Thyroid gland (tissue), 4 donors: Measurements from ENCODE around the gene GGNBP2. TPM values are rescaled to one million over a fixed set of nuclear protein-coding genes. Genes with fewer than 3 reads are reported as not detected.
A peak's percentile ranks its signal among the peaks of the same experiment; 100 is the strongest.

Experiments
- DNase-seq, 2 donors: peaks; one replicate each; pipeline ENCODE4 v3.0.0-alpha.2; 2019
- H3K27ac ChIP-seq, 3 donors: fragments of 200-600 bp; sonication (generic); 1 replicate in 2 of 3; 2 replicates in 1 of 3; pipeline ENCODE4 v1.5.1; 2016 to 2019; ENCODE audit warnings: mild to moderate bottlenecking in 1 of 3, moderate library complexity in 1 of 3
- H3K27me3 ChIP-seq: fragments of 200-600 bp; sonication (generic); one replicate; pipeline ENCODE4 v1.5.1; 2019
- H3K36me3 ChIP-seq, 2 donors: fragments of 200-600 bp; sonication (generic); one replicate each; pipeline ENCODE4 v1.5.1; 2016 to 2019
- H3K4me1 ChIP-seq, 2 donors: fragments of 200-600 bp; sonication (generic); one replicate each; pipeline ENCODE4 v1.5.1; 2017 to 2019
- H3K4me3 ChIP-seq, 3 donors: fragments of 200-600 bp; sonication (generic); replicated peaks in 1 of 3; 1 replicate in 2 of 3; 2 replicates in 1 of 3; pipeline ENCODE4 v1.5.1; 2016; ENCODE audit warnings: mild to moderate bottlenecking in 1 of 3
- H3K9me3 ChIP-seq: fragments of 200-600 bp; sonication (generic); one replicate; pipeline ENCODE4 v1.5.1; 2017
- CTCF ChIP-seq, 6 experiments: fragments of 200-600 bp in 3 of 6; fragments of 450-650 bp in 3 of 6; sonication (generic) in 3 of 6; IDR thresholded peaks; one replicate each; pipeline ENCODE4 v1.5.1; 2016 to 2019; ENCODE audit warnings: antibody characterized with exemption in 6 of 6, mild to moderate bottlenecking in 2 of 6, inconsistent platforms in 1 of 6, moderate library complexity in 1 of 6
- POLR2A ChIP-seq, 2 donors: fragments of 450-650 bp; IDR thresholded peaks; one replicate each; pipeline ENCODE4 v1.6.1; 2017; ENCODE audit warnings: antibody characterized with exemption in 2 of 2, mild to moderate bottlenecking in 2 of 2, moderate library complexity in 1 of 2
- WGBS, 2 donors: methylation state at CpG; one replicate each; pipeline ENCODE4 v1.1.5; 2017; 5-methylcytosine and 5-hydroxymethylcytosine counted together
- intact Hi-C: fragments of 100-400 bp; cut with DNase I; formaldehyde crosslinking; loops from one replicate; pipeline ENCODE4 v1.15.1; 2023
- total RNA-seq, 4 donors: library from RNA; depleted of rRNA; stranded (reverse); fragments of >200 nt; gene quantifications; one replicate each; pipeline ENCODE4 v1.2.3, GENCODE V29; 2016

GGNBP2 gene
- total RNA-seq, 4 donors from 2014 or later, result 47.3 to 74.1 (median 58.0) TPM

GRCh38 chr17:36527621-36528250 is 17.0 kb upstream of the GGNBP2 start:
- no peaks in the 10 kb centered on the region for H3K27me3 ChIP-seq

GRCh38 chr17:36529121-36529520 is 15.6 kb upstream of the GGNBP2 start:
- Histone ChIP-seq H3K27ac (no peak overlapping the region), H3K9me3 (no peaks in the 10 kb centered on the region), H3K27me3 (no peaks in the 10 kb centered on the region), H3K4me1 (peaks cover 0 to 4% of the 10 kb centered on the region in 2 donors), H3K4me3 (no peak overlapping the region), H3K36me3 (peaks cover 18 to 25% of the 10 kb centered on the region in 2 donors)
- intact Hi-C loops, result no loop called here
- no peak for TF ChIP-seq POLR2A (IDR thresholded peaks at IDR 0.05)
- no peak for TF ChIP-seq CTCF (IDR thresholded peaks at IDR 0.05)
- no peak for DNase-seq

More at GRCh38 chr17:36527621-36528250, 17.0 kb upstream of the GGNBP2 start:
- DNase-seq, result no peak
- WGBS, 2 donors, result 92 to 96% methylated on average over 3 to 7 of the region's 7 CpGs
- H3K4me3 ChIP-seq, result no peak overlapping the region
- no peaks in the 10 kb centered on the region for H3K9me3 ChIP-seq
- intact Hi-C loops, result no loop called here
- TF ChIP-seq CTCF (IDR thresholded peaks at IDR 0.05), result no peak
- no peak for TF ChIP-seq POLR2A (IDR thresholded peaks at IDR 0.05)
- H3K36me3 ChIP-seq, result peaks cover 13 to 25% of the 10 kb centered on the region in 2 donors
- no peaks in the 10 kb centered on the region for H3K4me1 ChIP-seq
- no peak overlapping the region for H3K27ac ChIP-seq

GRCh38 chr17:36532435-36532975 is 12.2 kb upstream of the GGNBP2 start:
- Histone ChIP-seq H3K9me3 (no peaks in the 10 kb centered on the region), H3K4me3 (no peak overlapping the region), H3K4me1 (peaks cover 5 to 10% of the 10 kb centered on the region in 2 donors), H3K36me3 (peaks cover 4 to 17% of the 10 kb centered on the region in 2 donors), H3K27me3 (no peaks in the 10 kb centered on the region), H3K27ac (no peak overlapping the region)
- 92 to 100% methylated on average over 2 of the region's 2 CpGs for WGBS, 2 donors
- no peak for DNase-seq
- TF ChIP-seq CTCF (IDR thresholded peaks at IDR 0.05) (no peak), POLR2A (IDR thresholded peaks at IDR 0.05) (no peak)
- intact Hi-C loops, result no loop called here

- TF ChIP-seq CTCF (IDR thresholded peaks at IDR 0.05) (peak in 4 of 6 experiments; percentile 37 to 57 (median 41)), POLR2A (IDR thresholded peaks at IDR 0.05) (no peak)
- WGBS, 2 donors, result 6 to 11% methylated on average over 32 to 44 of the region's 48 CpGs
- no peaks in the 10 kb centered on the region for H3K27me3 ChIP-seq
- DNase-seq, result peak; percentile 78 to 82
- peaks cover 0 to 12% of the 10 kb centered on the region in 2 donors for H3K36me3 ChIP-seq
- intact Hi-C loops, result no loop called here
- H3K4me1 ChIP-seq, result peaks cover 5 to 10% of the 10 kb centered on the region in 2 donors
- H3K9me3 ChIP-seq, result no peaks in the 10 kb centered on the region
- H3K27ac ChIP-seq, result peak overlapping the region; percentile 61 to 87 (median 85)
- peak overlapping the region; percentile 75 to 100 (median 79) for H3K4me3 ChIP-seq
These were observed 10.5 kb upstream of the GGNBP2 start for GRCh38 chr17:36533935-36534839.
